HepG2 (cell line): Measurements from ENCODE around the gene EMC10. TPM values are rescaled to one million over a fixed set of nuclear protein-coding genes. Genes with fewer than 3 reads are reported as not detected.

Experiments
- ATAC-seq: fragments of 200-7000 bp; cut with Tn5 transposase; 3 replicates; pipeline ENCODE4 v1.9.1; 2020; ENCODE audit warnings: mild to moderate bottlenecking, moderate library complexity
- BruUV-seq: library from RNA; stranded (reverse); fragments of 400-500 nt; replicated peaks from 2 replicates; lab custom pipeline; 2021; lab: Mats Ljungman, UMichigan
- CTCF ChIA-PET: fragments of 300-600 bp; formaldehyde crosslinking; extraction: SDS; loops from one replicate; lab custom pipeline; 2021; ENCODE audit warnings: low total read pairs, inconsistent platforms, low intra/inter-chr PET ratio; lab: Yijun Ruan, JAX
- POLR2A ChIA-PET: fragments of 350-600 bp; sonication (Branson Sonifier 250); formaldehyde crosslinking; loops from one replicate; lab custom pipeline; 2020; ENCODE audit warnings: antibody characterized with exemption, inconsistent platforms; lab: Yijun Ruan, JAX
- DNase-seq: peaks from one replicate; pipeline ENCODE4 v3.0.0-alpha.2; 2015; ENCODE audit warnings: low spot score
- FAIRE-seq: peaks from 3 replicates; lab custom pipeline; 2011; peaks lifted over from hg19 to GRCh38; lab: Jason Lieb, UNC
- H2AFZ ChIP-seq: one replicate; pipeline ENCODE4 v1.6.1; 2011; ENCODE audit warnings: low read length, inconsistent platforms
- H3K27ac ChIP-seq: fragments of 300-600 bp; 3 replicates; pipeline ENCODE4 v1.8.0; 2011; ENCODE audit warnings: mixed run types, mild to moderate bottlenecking, mixed read lengths, low read length, inconsistent platforms; ENCODE audit not compliant: insufficient read depth; ENCODE audit errors: extremely low read length
- H3K27me3 ChIP-seq, 2 experiments: fragments of 200-600 bp in 1 of 2; 2 replicates in 1 of 2; 3 replicates in 1 of 2; pipeline versions ENCODE4 v1.6.0 to v1.8.0; 2011; ENCODE audit warnings: low read length in 2 of 2, mild to moderate bottlenecking in 2 of 2, moderate library complexity in 2 of 2, inconsistent platforms in 1 of 2; ENCODE audit not compliant: insufficient read depth in 2 of 2, control insufficient read depth in 1 of 2
- H3K36me3 ChIP-seq, 2 experiments: fragments of 200-600 bp in 1 of 2; replicated peaks in 1 of 2; 2 replicates in 1 of 2; 3 replicates in 1 of 2; pipeline versions ENCODE4 v1.5.1 to v1.8.0; 2011; ENCODE audit warnings: low read length in 2 of 2, inconsistent platforms in 1 of 2; ENCODE audit not compliant: insufficient read depth in 2 of 2, control insufficient read depth in 1 of 2
- H3K4me1 ChIP-seq: 2 replicates; pipeline ENCODE4 v1.5.1; 2012; ENCODE audit warnings: low read length, inconsistent platforms; ENCODE audit not compliant: insufficient read depth
- H3K4me2 ChIP-seq: 2 replicates; pipeline ENCODE4 v1.6.0; 2011; ENCODE audit warnings: low read depth, low read length, inconsistent platforms
- H3K4me3 ChIP-seq, 3 experiments: fragments of 200-600 bp in 1 of 3; sonication (generic), shearing (Covaris generic) in 1 of 3; replicated peaks in 1 of 3; 2 replicates each; pipeline ENCODE4 v1.5.1; 2011 to 2016; ENCODE audit warnings: low read length in 3 of 3, inconsistent platforms in 2 of 3, low read depth in 2 of 3, mild to moderate bottlenecking in 2 of 3, control low read depth in 1 of 3, mixed read lengths in 1 of 3; ENCODE audit not compliant: insufficient read depth in 1 of 3
- H3K79me2 ChIP-seq: one replicate; pipeline ENCODE4 v1.6.1; 2011; ENCODE audit warnings: low read length, inconsistent platforms; ENCODE audit not compliant: insufficient read depth
- H3K9ac ChIP-seq: 2 replicates; pipeline ENCODE4 v1.6.0; 2011; ENCODE audit warnings: mild to moderate bottlenecking, low read depth, low read length, inconsistent platforms; ENCODE audit not compliant: insufficient read depth
- H3K9me3 ChIP-seq: 2 replicates; pipeline ENCODE4 v1.5.1; 2012; ENCODE audit warnings: mild to moderate bottlenecking, low read length
- H4K20me1 ChIP-seq: 2 replicates; pipeline ENCODE4 v1.6.0; 2011; ENCODE audit warnings: inconsistent platforms, mild to moderate bottlenecking, low read length, moderate library complexity; ENCODE audit not compliant: insufficient read depth
- ATF7-NPFF ChIP-seq: sonication (generic); formaldehyde crosslinking; IDR thresholded peaks from 2 replicates; pipeline ENCODE4 v1.8.1; 2023; ENCODE audit warnings: mild to moderate bottlenecking, low read depth, missing genetic modification reagents, moderate library complexity
- BRD4 ChIP-seq: sonication (generic); formaldehyde crosslinking; IDR thresholded peaks from 2 replicates; pipeline ENCODE4 v1.4.0; 2020; ENCODE audit warnings: missing genetic modification reagents
- CTCF ChIP-seq: sonication (generic); formaldehyde crosslinking; IDR thresholded peaks from 2 replicates; pipeline ENCODE4 v1.5.0; 2020; ENCODE audit warnings: mild to moderate bottlenecking, missing genetic modification reagents, moderate library complexity
- FOSL1 ChIP-seq: sonication (generic); formaldehyde crosslinking; IDR thresholded peaks from 2 replicates; pipeline ENCODE4 v1.9.0; 2021; ENCODE audit warnings: missing genetic modification reagents, borderline replicate concordance
- GZF1 ChIP-seq: sonication (generic); formaldehyde crosslinking; IDR thresholded peaks from 2 replicates; pipeline ENCODE4 v1.5.1; 2020; ENCODE audit warnings: mild to moderate bottlenecking, missing genetic modification reagents
- HBP1 ChIP-seq: IDR thresholded peaks from 2 replicates; pipeline ENCODE4 v1.6.1; 2016; ENCODE audit warnings: low read depth, control low read depth
- HIVEP1 ChIP-seq: sonication (generic); formaldehyde crosslinking; IDR thresholded peaks from 2 replicates; pipeline ENCODE4 v1.4.0; 2020; ENCODE audit warnings: mild to moderate bottlenecking, missing genetic modification reagents
- LCORL ChIP-seq, 2 experiments: fragments of 450-650 bp in 1 of 2; sonication (generic) in 1 of 2; formaldehyde crosslinking in 1 of 2; IDR thresholded peaks; 2 replicates each; pipeline versions ENCODE4 v1.5.0 to v1.6.1; 2017 to 2020; ENCODE audit warnings: antibody characterized with exemption in 1 of 2, missing genetic modification reagents in 1 of 2
- MAFK ChIP-seq, 2 experiments: IDR thresholded peaks in 1 of 2; conservative IDR thresholded peaks in 1 of 2; 2 replicates each; pipeline ENCODE4 v1.6.1; 2011; ENCODE audit warnings: improper control_type of control experiment in 2 of 2, low read length in 2 of 2
- NFKBIZ ChIP-seq: IDR thresholded peaks from 2 replicates; pipeline ENCODE4 v1.6.1; 2018; ENCODE audit warnings: missing genetic modification reagents, missing compliant biosample characterization
- SETDB1 ChIP-seq: sonication (generic); formaldehyde crosslinking; IDR thresholded peaks from 2 replicates; pipeline ENCODE4 v1.5.1; 2020; ENCODE audit warnings: missing genetic modification reagents, mild to moderate bottlenecking, borderline replicate concordance
- ZBTB38 ChIP-seq: sonication (generic); formaldehyde crosslinking; IDR thresholded peaks from 2 replicates; pipeline ENCODE4 v1.5.1; 2020; ENCODE audit warnings: mild to moderate bottlenecking, missing genetic modification reagents
- ZBTB44 ChIP-seq: sonication (generic); formaldehyde crosslinking; IDR thresholded peaks from 2 replicates; pipeline ENCODE4 v1.4.0; 2020; ENCODE audit warnings: missing genetic modification reagents
- ZFP37 ChIP-seq: sonication (generic); formaldehyde crosslinking; IDR thresholded peaks from 2 replicates; pipeline ENCODE4 v1.4.0; 2020; ENCODE audit warnings: missing genetic modification reagents, borderline replicate concordance
- ZNF331 ChIP-seq: sonication (generic); formaldehyde crosslinking; IDR thresholded peaks from 2 replicates; pipeline ENCODE4 v1.4.0; 2020; ENCODE audit warnings: missing genetic modification reagents
- ZNF34 ChIP-seq: sonication (generic); formaldehyde crosslinking; IDR thresholded peaks from 2 replicates; pipeline ENCODE4 v1.4.0; 2020; ENCODE audit warnings: mild to moderate bottlenecking, missing genetic modification reagents, borderline replicate concordance
- ZNF768 ChIP-seq: sonication (generic); formaldehyde crosslinking; IDR thresholded peaks from 2 replicates; pipeline ENCODE4 v1.4.0; 2020; ENCODE audit warnings: missing genetic modification reagents
- WGBS: methylation state at CpG from one replicate; pipeline ENCODE4 v1.1.6; 2017; ENCODE audit warnings: low lambda C conversion rate; 5-methylcytosine and 5-hydroxymethylcytosine counted together
- in situ Hi-C: cut with HindIII; loops from 2 replicates; pipeline ENCODE4 v1.10.0; 2017; ENCODE audit warnings: low pct_unique_long_range_greater_than_20kb; ENCODE audit not compliant: extremely low pct_ligation_motif_present
- intact Hi-C: fragments of 100-400 bp; cut with micrococcal nuclease; formaldehyde crosslinking; loops from one replicate; pipeline ENCODE4 v1.10.0; 2022; ENCODE audit not compliant: unreplicated experiment
- polyA plus RNA-seq, 8 experiments: library from polyadenylated mRNA; depleted of rRNA in 3 of 8; stranded (reverse) in 7 of 8; unstranded in 1 of 8; fragments of >200 nt; fragmentation: Illumina TruSeq in 4 of 8; extraction: Trizol in 4 of 8; gene quantifications; 2 replicates each; pipeline versions ENCODE4 v1.2.1 to v1.2.3, GENCODE V29; 2011 to 2016; ENCODE audit warnings: low read depth in 4 of 8, missing spikeins in 1 of 8, mixed read lengths in 1 of 8; ENCODE audit not compliant: insufficient read depth in 1 of 8
- total RNA-seq, 5 experiments: library from RNA; depleted of rRNA; stranded (reverse); fragments of >200 nt; fragmentation: Illumina TruSeq; extraction: Trizol; gene quantifications; 2 replicates each; pipeline ENCODE4 v1.2.3, GENCODE V29; 2016; ENCODE audit warnings: low read depth in 1 of 5
- TF ChIP-seq, protein P1 (sequence below): sonication (generic); formaldehyde crosslinking; IDR thresholded peaks from 2 replicates; pipeline ENCODE4 v1.4.0; 2020; ENCODE audit warnings: mild to moderate bottlenecking, low read depth, missing genetic modification reagents

EMC10 gene
- total and polyA plus RNA-seq, 2 of the 13 experiments (the other 11 are each of a cell fraction or from before 2014, with no cell fraction given) = not detected

DNA sequence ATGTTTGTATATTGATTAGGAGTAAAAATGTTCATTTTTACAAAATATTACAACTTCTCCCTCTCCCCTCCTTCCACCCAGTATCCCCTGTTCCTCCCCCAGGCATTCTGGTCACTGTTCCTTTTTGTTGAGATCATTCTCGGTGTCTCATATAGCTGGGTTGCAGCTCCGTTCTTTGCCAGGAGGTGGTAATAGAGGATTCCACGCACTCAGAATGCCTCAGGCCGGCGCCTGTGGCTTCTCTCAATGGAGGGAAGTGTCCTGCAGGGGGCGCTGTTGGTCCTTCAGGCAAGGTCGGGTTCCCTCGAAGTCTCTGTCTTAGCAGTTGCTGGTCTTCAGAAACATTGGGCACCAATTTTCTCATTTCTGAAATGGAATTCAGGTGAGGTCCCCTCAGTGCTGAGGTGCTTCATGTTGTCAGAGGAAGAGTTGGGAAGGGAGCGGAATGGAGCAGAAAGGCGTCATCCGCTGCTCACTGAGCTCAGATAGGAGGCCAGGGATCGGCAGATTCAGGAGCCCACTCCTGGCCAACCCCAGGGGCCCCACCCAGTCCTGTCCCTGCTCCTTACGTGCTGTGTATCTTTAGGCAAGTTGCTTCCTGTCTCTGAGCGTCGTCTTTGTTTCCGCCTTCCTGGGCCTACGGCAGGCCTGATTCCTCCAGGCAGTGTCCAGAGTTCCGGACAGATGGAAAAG lies 10.7 kb downstream of the EMC10 start:
- H3K9me3 ChIP-seq = peaks cover 15% of the 10 kb centered on the region
- 63% methylated on average over 18 of the region's 18 CpGs for WGBS
- in situ Hi-C loops = no loop called here
- no TSS peak for BruUV-seq
- CTCF ChIA-PET = no interaction called here
- no peak overlapping the region for H3K9ac ChIP-seq
- ATAC-seq (no peak), FAIRE-seq (no peak), DNase-seq (peak; percentile 51)
- no peak overlapping the region for H3K4me3 ChIP-seq
- H4K20me1 ChIP-seq = no peaks in the 10 kb centered on the region
- H2AFZ ChIP-seq = no peak overlapping the region
- no peaks in the 10 kb centered on the region for H3K36me3 ChIP-seq
- H3K79me2 ChIP-seq = no peaks in the 10 kb centered on the region
- intact Hi-C loops = no loop called here
- no peaks in the 10 kb centered on the region for H3K4me1 ChIP-seq
- no peak overlapping the region for H3K27ac ChIP-seq
- peaks cover 7 to 36% of the 10 kb centered on the region in 2 experiments; a peak in 4 of 5 replicates for H3K27me3 ChIP-seq
- POLR2A ChIA-PET = no interaction called here
- no peak overlapping the region for H3K4me2 ChIP-seq
- TF ChIP-seq LCORL (IDR thresholded peaks at IDR 0.05) (no peak), LCORL (CRISPR knock-in tag; IDR thresholded peaks at IDR 0.05) (no peak), ZFP37 (no peak), FOSL1 (CRISPR knock-in tag) (no peak), ATF7-NPFF (CRISPR knock-in tag) (no peak), SETDB1 (CRISPR knock-in tag) (peak; percentile 85; the same call in 1 of the 2 replicates), ZBTB44 (CRISPR knock-in tag) (no peak), ZNF34 (CRISPR knock-in tag) (no peak), HBP1 (CRISPR knock-in tag) (no peak), BRD4 (CRISPR knock-in tag) (no peak), MAFK (conservative IDR thresholded peaks at IDR 0.05 in 1 of 2, IDR thresholded peaks at IDR 0.05 in 1 of 2; ENCODE audit: low read length in 2 of 2) (no peak), NFKBIZ (no peak), GZF1 (CRISPR knock-in tag) (no peak), ZNF768 (CRISPR knock-in tag) (peak; percentile 78; the same call in 1 of the 2 replicates), CTCF (peak; percentile 53), ZNF331 (CRISPR knock-in tag) (no peak), ZBTB38 (CRISPR knock-in tag) (no peak), HIVEP1 (CRISPR knock-in tag) (no peak)
- TF ChIP-seq, protein P1, sequence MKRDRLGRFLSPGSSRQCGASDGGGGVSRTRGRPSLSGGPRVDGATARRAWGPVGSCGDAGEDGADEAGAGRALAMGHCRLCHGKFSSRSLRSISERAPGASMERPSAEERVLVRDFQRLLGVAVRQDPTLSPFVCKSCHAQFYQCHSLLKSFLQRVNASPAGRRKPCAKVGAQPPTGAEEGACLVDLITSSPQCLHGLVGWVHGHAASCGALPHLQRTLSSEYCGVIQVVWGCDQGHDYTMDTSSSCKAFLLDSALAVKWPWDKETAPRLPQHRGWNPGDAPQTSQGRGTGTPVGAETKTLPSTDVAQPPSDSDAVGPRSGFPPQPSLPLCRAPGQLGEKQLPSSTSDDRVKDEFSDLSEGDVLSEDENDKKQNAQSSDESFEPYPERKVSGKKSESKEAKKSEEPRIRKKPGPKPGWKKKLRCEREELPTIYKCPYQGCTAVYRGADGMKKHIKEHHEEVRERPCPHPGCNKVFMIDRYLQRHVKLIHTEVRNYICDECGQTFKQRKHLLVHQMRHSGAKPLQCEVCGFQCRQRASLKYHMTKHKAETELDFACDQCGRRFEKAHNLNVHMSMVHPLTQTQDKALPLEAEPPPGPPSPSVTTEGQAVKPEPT (CRISPR knock-in tag) = no peak
